C4-2B (cell line): ENCODE measurements around the gene TEX26.

Experiments used
- ZFX ChIP-seq: fragments of 450-650 bp; IDR thresholded peaks from 2 replicates; pipeline ENCODE4 v1.6.1; 2017
- TF ChIP-seq, protein P1 (sequence below): fragments of 450-650 bp; conservative IDR thresholded peaks from 2 replicates; pipeline ENCODE4 v1.5.1; 2017; ENCODE audit warnings: mild to moderate bottlenecking

GRCh38 chr13:31011193-31011860, 78.9 kb downstream of the TEX26 start:
- TF ChIP-seq, protein P1, sequence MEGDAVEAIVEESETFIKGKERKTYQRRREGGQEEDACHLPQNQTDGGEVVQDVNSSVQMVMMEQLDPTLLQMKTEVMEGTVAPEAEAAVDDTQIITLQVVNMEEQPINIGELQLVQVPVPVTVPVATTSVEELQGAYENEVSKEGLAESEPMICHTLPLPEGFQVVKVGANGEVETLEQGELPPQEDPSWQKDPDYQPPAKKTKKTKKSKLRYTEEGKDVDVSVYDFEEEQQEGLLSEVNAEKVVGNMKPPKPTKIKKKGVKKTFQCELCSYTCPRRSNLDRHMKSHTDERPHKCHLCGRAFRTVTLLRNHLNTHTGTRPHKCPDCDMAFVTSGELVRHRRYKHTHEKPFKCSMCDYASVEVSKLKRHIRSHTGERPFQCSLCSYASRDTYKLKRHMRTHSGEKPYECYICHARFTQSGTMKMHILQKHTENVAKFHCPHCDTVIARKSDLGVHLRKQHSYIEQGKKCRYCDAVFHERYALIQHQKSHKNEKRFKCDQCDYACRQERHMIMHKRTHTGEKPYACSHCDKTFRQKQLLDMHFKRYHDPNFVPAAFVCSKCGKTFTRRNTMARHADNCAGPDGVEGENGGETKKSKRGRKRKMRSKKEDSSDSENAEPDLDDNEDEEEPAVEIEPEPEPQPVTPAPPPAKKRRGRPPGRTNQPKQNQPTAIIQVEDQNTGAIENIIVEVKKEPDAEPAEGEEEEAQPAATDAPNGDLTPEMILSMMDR: no peak
- TF ChIP-seq ZFX: no peak
